GM12878 (cell line): ENCODE measurements around the gene C1orf232. TPM values are rescaled to one million over a fixed set of nuclear protein-coding genes. Genes with fewer than 3 reads are reported as not detected.

Source experiments
- ATAC-seq: fragments of 200-7000 bp; cut with Tn5 transposase; 3 replicates; pipeline ENCODE4 v1.9.1; 2020; ENCODE audit warnings: mild to moderate bottlenecking, moderate library complexity
- BruUV-seq: library from RNA; stranded (reverse); fragments of 400-500 nt; replicated peaks from 2 replicates; lab custom pipeline; 2021; lab: Mats Ljungman, UMichigan
- CTCF ChIA-PET: fragments of 300-600 bp; sonication (Branson Sonifier 250); formaldehyde crosslinking; extraction: SDS; loops from one replicate; lab custom pipeline; 2021; ENCODE audit warnings: inconsistent platforms; lab: Yijun Ruan, JAX
- POLR2A ChIA-PET: fragments of 350-600 bp; formaldehyde crosslinking; extraction: SDS; loops from one replicate; lab custom pipeline; 2021; ENCODE audit warnings: inconsistent platforms; lab: Charles Lee
- RAD21 ChIA-PET: fragments of 300-600 bp; sonication (Branson Sonifier 250); formaldehyde crosslinking; loops from one replicate; lab custom pipeline; 2023; ENCODE audit warnings: antibody characterized with exemption; ENCODE audit not compliant: unreplicated experiment; lab: Charles Lee
- SMC1A ChIA-PET: fragments of 300-600 bp; sonication (Branson Sonifier 250); formaldehyde crosslinking; loops from one replicate; lab custom pipeline; 2023; ENCODE audit not compliant: unreplicated experiment, uncharacterized antibody; lab: Charles Lee
- DNase-seq: peaks from one replicate; pipeline ENCODE4 v3.0.0-alpha.2; 2011; ENCODE audit warnings: low read depth, low spot score
- FAIRE-seq: peaks from 3 replicates; lab custom pipeline; 2011; peaks lifted over from hg19 to GRCh38; lab: Jason Lieb, UNC
- H2AFZ ChIP-seq: 2 replicates; pipeline ENCODE4 v1.6.0; 2011; ENCODE audit warnings: low read depth, low read length, control low read depth; ENCODE audit not compliant: control insufficient read depth
- H3K27ac ChIP-seq: 2 replicates; pipeline ENCODE4 v1.5.1; 2011; ENCODE audit warnings: control low read depth; ENCODE audit not compliant: control insufficient read depth, insufficient read depth
- H3K27me3 ChIP-seq, 2 experiments: replicated peaks in 1 of 2; 2 replicates each; pipeline versions ENCODE4 v1.6.0 to v1.6.1; 2011; ENCODE audit warnings: low read length in 1 of 2; ENCODE audit not compliant: control insufficient read depth in 2 of 2, insufficient read depth in 2 of 2
- H3K36me3 ChIP-seq, 2 experiments: 2 replicates each; pipeline ENCODE4 v1.5.1; 2011; ENCODE audit warnings: low read length in 1 of 2; ENCODE audit not compliant: control insufficient read depth in 2 of 2, insufficient read depth in 2 of 2
- H3K4me1 ChIP-seq: 2 replicates; pipeline ENCODE4 v1.6.1; 2011; ENCODE audit warnings: mild to moderate bottlenecking, low read length, moderate library complexity, mixed read lengths; ENCODE audit not compliant: control insufficient read depth, insufficient read depth
- H3K4me2 ChIP-seq: 2 replicates; pipeline ENCODE4 v1.6.0; 2011; ENCODE audit warnings: control low read depth; ENCODE audit not compliant: control insufficient read depth, insufficient read depth
- H3K4me3 ChIP-seq: fragments of 200-600 bp; sonication (generic); 2 replicates; pipeline ENCODE4 v1.5.1; 2016
- H3K79me2 ChIP-seq: 2 replicates; pipeline ENCODE4 v1.6.0; 2011; ENCODE audit warnings: low read length; ENCODE audit not compliant: control insufficient read depth, insufficient read depth
- H3K9ac ChIP-seq: 2 replicates; pipeline ENCODE4 v1.8.0; 2011; ENCODE audit warnings: low read length, control low read depth, mixed read lengths; ENCODE audit not compliant: control insufficient read depth, insufficient read depth
- H3K9me3 ChIP-seq: replicated peaks from 3 replicates; pipeline ENCODE4 v1.5.1; 2011; ENCODE audit warnings: mild to moderate bottlenecking, low read length; ENCODE audit not compliant: control insufficient read depth, insufficient read depth
- H4K20me1 ChIP-seq: 2 replicates; pipeline ENCODE4 v1.6.0; 2011; ENCODE audit not compliant: control insufficient read depth, insufficient read depth
- CEBPB ChIP-seq, 2 experiments: fragments of 150-350 bp in 1 of 2; IDR thresholded peaks; 2 replicates each; pipeline ENCODE4 v1.6.1; 2012 to 2014; ENCODE audit warnings: low read depth in 2 of 2, low read length in 2 of 2, borderline replicate concordance in 1 of 2, inconsistent platforms in 1 of 2
- GABPA ChIP-seq: IDR thresholded peaks from 2 replicates; pipeline ENCODE4 v1.6.1; 2014; ENCODE audit warnings: antibody characterized with exemption, low read depth, mild to moderate bottlenecking, inconsistent platforms
- HDAC2 ChIP-seq: fragments of 200-600 bp; sonication (generic); IDR thresholded peaks from 2 replicates; pipeline ENCODE4 v1.6.1; 2017
- JUNB ChIP-seq: IDR thresholded peaks from 2 replicates; pipeline ENCODE4 v1.6.1; 2016; ENCODE audit warnings: antibody characterized with exemption, mild to moderate bottlenecking
- RFX5 ChIP-seq: IDR thresholded peaks from 2 replicates; pipeline ENCODE4 v1.6.1; 2011; ENCODE audit warnings: low read depth, low read length, improper control_type of control experiment
- SP1 ChIP-seq: IDR thresholded peaks from one replicate; pipeline ENCODE4 v1.6.1; 2011; ENCODE audit warnings: low read depth, low read length
- WGBS: methylation state at CpG from one replicate; pipeline ENCODE4 v1.1.6; 2016; ENCODE audit warnings: low lambda C conversion rate; ENCODE audit not compliant: insufficient replicate concordance, insufficient coverage; ENCODE audit errors: missing lambda C conversion rate; 5-methylcytosine and 5-hydroxymethylcytosine counted together
- in situ Hi-C: fragments of 300-500 bp; cut with MboI; formaldehyde crosslinking; loops from 9 replicates; pipeline ENCODE4 v1.14.3; 2018; ENCODE audit warnings: mixed read lengths
- intact Hi-C: fragments of 100-400 bp; cut with micrococcal nuclease; formaldehyde crosslinking; loops from one replicate; pipeline ENCODE4 v1.14.2; 2022; ENCODE audit not compliant: unreplicated experiment
- polyA plus RNA-seq, 11 experiments: library from polyadenylated mRNA; depleted of rRNA in 4 of 11; unstranded in 6 of 11; stranded (reverse) in 5 of 11; fragments of >200 nt; fragmentation: Nextera tagmentation in 4 of 11; fragmentation: Illumina TruSeq in 1 of 11; extraction: Ambion mirVana in 4 of 11; extraction: Trizol in 1 of 11; gene quantifications; 1 replicate in 1 of 11; 2 replicates in 10 of 11; pipeline versions ENCODE4 v1.2.1 to v1.2.3, GENCODE V29; 2011 to 2016; ENCODE audit warnings: inconsistent platforms in 2 of 11, missing spikeins in 2 of 11, low read depth in 1 of 11
- total RNA-seq, 4 experiments: library from RNA; depleted of rRNA in 3 of 4; stranded (reverse); fragments of >200 nt in 3 of 4; fragmentation: Illumina TruSeq in 1 of 4; extraction: Trizol in 1 of 4; gene quantifications; 2 replicates each; pipeline versions ENCODE4 v1.2.1 to v1.2.3, GENCODE V29; 2013 to 2021
- TF ChIP-seq, protein P1 (sequence below): IDR thresholded peaks from 2 replicates; pipeline ENCODE4 v1.6.1; 2012; ENCODE audit warnings: mild to moderate bottlenecking, low read depth, low read length
- TF ChIP-seq, protein P2 (sequence below): fragments of 450-650 bp; IDR thresholded peaks from 2 replicates; pipeline ENCODE4 v1.6.1; 2016; ENCODE audit warnings: mild to moderate bottlenecking
- TF ChIP-seq, protein P3 (sequence below): fragments of 450-650 bp; formaldehyde crosslinking; IDR thresholded peaks from 2 replicates; pipeline ENCODE4 v1.5.0; 2022; ENCODE audit warnings: mild to moderate bottlenecking, missing genetic modification characterization

Gene C1orf232
- total and polyA plus RNA-seq, 10 of the 15 experiments (the other 5 are each of a cell fraction or from before 2014, with no cell fraction given), result not detected

DNA sequence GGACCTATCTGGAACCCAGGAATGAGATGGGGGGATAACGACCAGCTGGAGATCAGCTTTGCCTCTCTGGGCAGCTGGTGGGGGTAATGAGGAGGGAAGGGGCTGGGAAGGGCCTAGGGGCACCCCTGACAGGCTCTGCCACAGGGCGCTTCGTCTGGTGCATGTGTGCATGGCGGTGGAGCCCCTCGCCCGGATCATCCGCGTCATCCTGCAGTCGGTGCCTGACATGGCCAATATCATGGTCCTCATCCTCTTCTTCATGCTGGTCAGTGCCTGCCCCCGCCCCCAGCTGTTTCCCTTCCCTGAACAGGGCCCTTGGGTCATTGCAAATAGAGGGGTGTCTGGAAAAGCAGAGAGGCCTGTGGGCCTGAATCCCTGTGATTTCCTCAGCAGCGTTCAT, 29.1 kb upstream of the C1orf232 start (continued):
- TF ChIP-seq, protein P1, sequence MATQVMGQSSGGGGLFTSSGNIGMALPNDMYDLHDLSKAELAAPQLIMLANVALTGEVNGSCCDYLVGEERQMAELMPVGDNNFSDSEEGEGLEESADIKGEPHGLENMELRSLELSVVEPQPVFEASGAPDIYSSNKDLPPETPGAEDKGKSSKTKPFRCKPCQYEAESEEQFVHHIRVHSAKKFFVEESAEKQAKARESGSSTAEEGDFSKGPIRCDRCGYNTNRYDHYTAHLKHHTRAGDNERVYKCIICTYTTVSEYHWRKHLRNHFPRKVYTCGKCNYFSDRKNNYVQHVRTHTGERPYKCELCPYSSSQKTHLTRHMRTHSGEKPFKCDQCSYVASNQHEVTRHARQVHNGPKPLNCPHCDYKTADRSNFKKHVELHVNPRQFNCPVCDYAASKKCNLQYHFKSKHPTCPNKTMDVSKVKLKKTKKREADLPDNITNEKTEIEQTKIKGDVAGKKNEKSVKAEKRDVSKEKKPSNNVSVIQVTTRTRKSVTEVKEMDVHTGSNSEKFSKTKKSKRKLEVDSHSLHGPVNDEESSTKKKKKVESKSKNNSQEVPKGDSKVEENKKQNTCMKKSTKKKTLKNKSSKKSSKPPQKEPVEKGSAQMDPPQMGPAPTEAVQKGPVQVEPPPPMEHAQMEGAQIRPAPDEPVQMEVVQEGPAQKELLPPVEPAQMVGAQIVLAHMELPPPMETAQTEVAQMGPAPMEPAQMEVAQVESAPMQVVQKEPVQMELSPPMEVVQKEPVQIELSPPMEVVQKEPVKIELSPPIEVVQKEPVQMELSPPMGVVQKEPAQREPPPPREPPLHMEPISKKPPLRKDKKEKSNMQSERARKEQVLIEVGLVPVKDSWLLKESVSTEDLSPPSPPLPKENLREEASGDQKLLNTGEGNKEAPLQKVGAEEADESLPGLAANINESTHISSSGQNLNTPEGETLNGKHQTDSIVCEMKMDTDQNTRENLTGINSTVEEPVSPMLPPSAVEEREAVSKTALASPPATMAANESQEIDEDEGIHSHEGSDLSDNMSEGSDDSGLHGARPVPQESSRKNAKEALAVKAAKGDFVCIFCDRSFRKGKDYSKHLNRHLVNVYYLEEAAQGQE, result no peak
- TF ChIP-seq, all 136 proteins: peak for 0

DNA sequence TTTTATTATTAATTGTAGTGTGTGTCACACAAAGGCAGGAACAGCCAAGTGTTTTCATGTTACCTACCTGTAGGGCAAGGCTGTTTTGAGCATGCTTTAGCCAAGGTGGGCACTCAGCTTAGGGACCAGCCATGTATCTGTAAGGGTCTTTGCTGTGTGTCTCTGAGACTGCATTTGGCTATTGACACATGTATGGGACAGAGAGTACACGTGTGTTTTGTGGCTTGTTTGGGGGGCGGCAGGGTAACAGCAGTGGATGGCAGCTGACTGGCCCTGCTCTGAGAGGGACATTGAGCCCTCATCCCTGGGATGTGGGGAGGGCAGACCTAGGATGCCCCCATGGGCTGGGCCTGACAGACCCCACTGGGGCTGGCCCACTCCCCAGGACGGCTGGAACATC, 28.5 kb upstream of the C1orf232 start:
- CTCF ChIA-PET, result no interaction called here
- WGBS, result 31% methylated on average over 3 of the region's 3 CpGs
- no peak for FAIRE-seq

More for the DNA sequence above, 28.5 kb upstream of the C1orf232 start:
- BruUV-seq, result no TSS peak
- Histone ChIP-seq H3K9ac (no peak overlapping the region), H3K4me1 (no peaks in the 10 kb centered on the region), H2AFZ (no peak overlapping the region), H3K9me3 (no peaks in the 10 kb centered on the region), H4K20me1 (no peaks in the 10 kb centered on the region), H3K36me3 (no peaks in the 10 kb centered on the region), H3K27ac (no peak overlapping the region), H3K4me3 (no peak overlapping the region), H3K27me3 (no peaks in the 10 kb centered on the region), H3K4me2 (no peak overlapping the region), H3K79me2 (no peaks in the 10 kb centered on the region)
- in situ Hi-C loops (no loop called here), intact Hi-C loops (no loop called here)
- no peak for DNase-seq
- no peak for ATAC-seq
- TF ChIP-seq RFX5 (no peak), HDAC2 (no peak), JUNB (no peak), CEBPB (IDR thresholded peaks at IDR 0.05; ENCODE audit: borderline replicate concordance in 1 of 2, low read depth in 2 of 2, low read length in 2 of 2) (no peak), SP1 (no peak), GABPA (no peak)
- TF ChIP-seq, protein P2, sequence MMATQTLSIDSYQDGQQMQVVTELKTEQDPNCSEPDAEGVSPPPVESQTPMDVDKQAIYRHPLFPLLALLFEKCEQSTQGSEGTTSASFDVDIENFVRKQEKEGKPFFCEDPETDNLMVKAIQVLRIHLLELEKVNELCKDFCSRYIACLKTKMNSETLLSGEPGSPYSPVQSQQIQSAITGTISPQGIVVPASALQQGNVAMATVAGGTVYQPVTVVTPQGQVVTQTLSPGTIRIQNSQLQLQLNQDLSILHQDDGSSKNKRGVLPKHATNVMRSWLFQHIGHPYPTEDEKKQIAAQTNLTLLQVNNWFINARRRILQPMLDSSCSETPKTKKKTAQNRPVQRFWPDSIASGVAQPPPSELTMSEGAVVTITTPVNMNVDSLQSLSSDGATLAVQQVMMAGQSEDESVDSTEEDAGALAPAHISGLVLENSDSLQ, result no peak
- TF ChIP-seq, protein P1, result no peak
- TF ChIP-seq, protein P3, sequence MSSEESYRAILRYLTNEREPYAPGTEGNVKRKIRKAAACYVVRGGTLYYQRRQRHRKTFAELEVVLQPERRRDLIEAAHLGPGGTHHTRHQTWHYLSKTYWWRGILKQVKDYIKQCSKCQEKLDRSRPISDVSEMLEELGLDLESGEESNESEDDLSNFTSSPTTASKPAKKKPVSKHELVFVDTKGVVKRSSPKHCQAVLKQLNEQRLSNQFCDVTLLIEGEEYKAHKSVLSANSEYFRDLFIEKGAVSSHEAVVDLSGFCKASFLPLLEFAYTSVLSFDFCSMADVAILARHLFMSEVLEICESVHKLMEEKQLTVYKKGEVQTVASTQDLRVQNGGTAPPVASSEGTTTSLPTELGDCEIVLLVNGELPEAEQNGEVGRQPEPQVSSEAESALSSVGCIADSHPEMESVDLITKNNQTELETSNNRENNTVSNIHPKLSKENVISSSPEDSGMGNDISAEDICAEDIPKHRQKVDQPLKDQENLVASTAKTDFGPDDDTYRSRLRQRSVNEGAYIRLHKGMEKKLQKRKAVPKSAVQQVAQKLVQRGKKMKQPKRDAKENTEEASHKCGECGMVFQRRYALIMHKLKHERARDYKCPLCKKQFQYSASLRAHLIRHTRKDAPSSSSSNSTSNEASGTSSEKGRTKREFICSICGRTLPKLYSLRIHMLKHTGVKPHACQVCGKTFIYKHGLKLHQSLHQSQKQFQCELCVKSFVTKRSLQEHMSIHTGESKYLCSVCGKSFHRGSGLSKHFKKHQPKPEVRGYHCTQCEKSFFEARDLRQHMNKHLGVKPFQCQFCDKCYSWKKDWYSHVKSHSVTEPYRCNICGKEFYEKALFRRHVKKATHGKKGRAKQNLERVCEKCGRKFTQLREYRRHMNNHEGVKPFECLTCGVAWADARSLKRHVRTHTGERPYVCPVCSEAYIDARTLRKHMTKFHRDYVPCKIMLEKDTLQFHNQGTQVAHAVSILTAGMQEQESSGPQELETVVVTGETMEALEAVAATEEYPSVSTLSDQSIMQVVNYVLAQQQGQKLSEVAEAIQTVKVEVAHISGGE, result no peak
- SMC1A ChIA-PET, result no interaction called here
- POLR2A ChIA-PET, result no interaction called here
- RAD21 ChIA-PET, result no interaction called here
